Measurements from ENCODE around the gene SLC36A3.
"Not testable (repeated sequence)": the region's sequence is repeated elsewhere in the genome, so short reads cannot be mapped to it uniquely, and the experiment has no call there.

SLC36A3 gene

DNA sequence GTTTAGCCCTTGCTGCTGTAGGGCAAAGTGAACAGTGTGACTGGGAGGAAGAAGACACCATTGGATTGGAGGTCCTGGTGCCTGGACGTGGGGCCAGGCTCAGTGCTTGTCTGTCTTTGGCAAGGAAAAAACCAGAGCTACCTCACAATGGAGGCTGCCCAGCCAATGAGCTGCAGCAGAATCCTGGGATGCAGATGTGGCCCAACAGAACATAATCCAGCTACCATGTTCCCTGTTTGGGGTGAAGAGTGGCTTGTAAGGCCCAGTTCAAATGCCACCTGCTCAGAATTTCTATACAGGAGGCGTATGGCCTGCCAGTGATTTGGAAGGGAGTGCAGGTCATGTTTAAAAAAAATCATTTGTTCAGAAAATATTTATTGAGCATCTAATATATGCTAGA, at the start of gene SLC36A3:
Gene SLC36A3, minus strand, starts transcription at position 101 of the 400 bp plus-strand sequence. CDS start 412 bp downstream, outside the sequence.
- no peak for FAIRE-seq

DNA sequence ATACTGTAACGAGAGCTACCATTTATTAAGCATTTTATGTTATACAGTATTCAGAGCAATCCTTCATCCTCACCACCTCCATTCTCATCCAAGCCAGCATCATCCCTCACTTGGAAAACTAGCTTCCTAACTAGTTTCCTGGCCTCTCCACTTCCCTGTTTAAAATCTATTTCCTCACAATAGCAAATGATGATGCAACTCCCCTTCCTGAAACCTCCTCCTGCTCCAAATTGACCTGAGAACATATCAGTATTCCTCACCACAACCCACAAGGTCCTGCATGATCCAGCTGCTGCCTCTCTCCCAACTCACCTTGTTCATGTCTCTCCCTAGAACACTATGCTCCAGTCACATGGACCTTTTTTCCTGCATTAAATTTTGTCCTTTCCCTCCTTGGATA, 48.1 kb upstream of the SLC36A3 start:
- no peak for FAIRE-seq

- no peak for FAIRE-seq
Measured at GRCh38 chr5:151348789-151349188, 45.2 kb upstream of the SLC36A3 start.

GRCh38 chr5:151347369-151347768, 43.8 kb upstream of the SLC36A3 start, which contains the start of gene SLC36A2:
SLC36A2 (minus strand) TSS chr5:151347559; CDS start chr5:151347460, 99 bp downstream.
- FAIRE-seq = no peak

DNA sequence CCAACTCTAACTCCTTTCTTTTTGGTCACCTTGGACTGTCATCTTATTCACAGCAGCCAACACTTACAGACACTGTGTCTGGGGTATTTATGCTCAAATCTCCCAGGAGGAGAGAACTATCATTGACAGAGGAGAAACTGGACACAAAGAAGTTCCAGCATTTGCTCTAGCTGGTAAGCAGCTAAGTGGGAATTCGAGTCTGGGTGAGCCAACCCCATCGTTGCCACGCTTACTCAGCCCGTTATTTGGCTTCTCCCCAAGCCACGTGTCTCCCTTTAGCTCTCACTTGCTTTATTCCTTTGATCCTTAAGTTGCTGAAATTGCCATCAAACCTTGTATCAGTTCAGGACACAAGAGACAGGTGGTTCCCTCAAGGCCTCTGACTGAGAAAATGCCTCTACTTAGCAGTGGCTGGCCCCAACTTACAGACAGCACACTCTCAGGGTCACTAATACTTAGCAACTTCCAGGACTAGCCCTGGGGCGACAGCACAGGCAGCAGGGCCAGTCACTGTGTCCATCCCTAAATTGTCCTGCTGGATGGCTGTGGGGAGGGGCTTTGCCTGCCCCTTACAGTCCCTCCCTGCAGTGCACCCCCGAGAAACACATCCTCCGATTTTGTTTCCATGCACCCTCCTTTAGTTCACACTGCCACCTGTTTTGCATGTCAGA, 42.4 kb upstream of the SLC36A3 start:
- FAIRE-seq = no peak

GRCh38 chr5:151345187-151345807, 41.7 kb upstream of the SLC36A3 start:
- FAIRE-seq = no peak

- FAIRE-seq = no peak
Measured at GRCh38 chr5:151344088-151344487, 40.5 kb upstream of the SLC36A3 start.

- FAIRE-seq = no peak
Measured at GRCh38 chr5:151340004-151340403, 36.4 kb upstream of the SLC36A3 start.

DNA sequence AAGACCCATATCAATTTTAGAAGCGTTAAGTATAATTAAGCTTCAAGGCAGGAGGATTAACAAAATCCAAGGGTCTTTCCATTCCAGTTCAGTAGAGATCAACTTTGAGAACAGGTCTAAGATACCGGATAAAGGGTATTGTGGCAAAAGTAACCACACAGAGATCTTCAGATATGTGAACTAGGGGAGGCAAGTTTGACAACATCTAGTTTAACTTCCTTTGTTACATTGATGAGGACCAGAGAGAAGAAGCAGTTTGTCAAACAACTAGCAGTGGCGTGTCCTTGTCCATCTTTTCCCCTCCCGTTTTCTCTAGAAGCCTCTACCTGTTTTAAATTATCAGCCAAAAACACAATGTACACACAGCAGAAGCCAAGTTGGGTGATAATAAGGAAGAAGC, 35.2 kb upstream of the SLC36A3 start:
- FAIRE-seq = no peak

DNA sequence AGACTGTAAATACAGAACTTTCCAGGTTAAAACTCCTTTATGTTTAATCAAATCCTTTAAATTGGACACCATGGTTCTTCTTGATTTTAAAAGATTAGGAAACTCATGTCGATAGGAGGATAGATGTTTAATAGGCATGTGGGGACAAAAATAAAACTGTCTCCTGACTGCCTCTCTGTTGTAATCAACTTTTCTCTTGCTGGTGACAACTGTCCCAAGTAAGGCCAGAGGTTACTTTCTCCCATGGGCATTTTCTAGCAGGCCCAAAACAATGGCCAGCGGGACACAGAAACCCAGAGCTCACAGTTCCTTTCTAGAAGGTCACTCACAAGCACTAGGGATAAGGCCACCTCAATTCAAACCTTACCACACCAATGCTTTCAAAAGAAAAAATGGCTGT, 29.3 kb upstream of the SLC36A3 start:
- FAIRE-seq = no peak

GRCh38 chr5:151328734-151329133, 25.2 kb upstream of the SLC36A3 start:
- FAIRE-seq = no peak

- FAIRE-seq = no peak
Measured at GRCh38 chr5:151327585-151327984, 24.0 kb upstream of the SLC36A3 start.

GRCh38 chr5:151326266-151326665, 22.7 kb upstream of the SLC36A3 start:
- FAIRE-seq = no peak

DNA sequence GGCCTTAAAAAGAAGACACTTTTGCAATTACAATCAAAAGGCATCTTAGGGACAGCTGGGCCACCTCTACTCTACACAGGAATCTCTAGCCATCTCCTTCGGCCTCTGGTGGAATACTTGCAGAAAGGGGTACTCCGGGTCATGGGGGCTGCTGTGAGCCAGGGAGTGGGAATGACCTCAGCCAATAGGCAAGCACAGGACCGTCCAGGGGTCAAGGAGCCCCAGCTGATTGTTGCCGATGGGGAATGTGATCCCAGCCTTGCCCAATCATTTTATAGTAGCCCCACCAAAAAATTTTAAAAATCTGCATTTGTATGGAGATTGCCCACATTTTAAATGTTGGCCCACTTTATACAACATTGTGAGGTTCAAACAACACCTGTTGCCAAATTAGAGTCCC, 16.9 kb upstream of the SLC36A3 start:
- no peak for FAIRE-seq

- FAIRE-seq = no peak
Measured at GRCh38 chr5:151318850-151319732, 15.5 kb upstream of the SLC36A3 start.

GRCh38 chr5:151317871-151318270, 14.3 kb upstream of the SLC36A3 start:
- FAIRE-seq = no peak

DNA sequence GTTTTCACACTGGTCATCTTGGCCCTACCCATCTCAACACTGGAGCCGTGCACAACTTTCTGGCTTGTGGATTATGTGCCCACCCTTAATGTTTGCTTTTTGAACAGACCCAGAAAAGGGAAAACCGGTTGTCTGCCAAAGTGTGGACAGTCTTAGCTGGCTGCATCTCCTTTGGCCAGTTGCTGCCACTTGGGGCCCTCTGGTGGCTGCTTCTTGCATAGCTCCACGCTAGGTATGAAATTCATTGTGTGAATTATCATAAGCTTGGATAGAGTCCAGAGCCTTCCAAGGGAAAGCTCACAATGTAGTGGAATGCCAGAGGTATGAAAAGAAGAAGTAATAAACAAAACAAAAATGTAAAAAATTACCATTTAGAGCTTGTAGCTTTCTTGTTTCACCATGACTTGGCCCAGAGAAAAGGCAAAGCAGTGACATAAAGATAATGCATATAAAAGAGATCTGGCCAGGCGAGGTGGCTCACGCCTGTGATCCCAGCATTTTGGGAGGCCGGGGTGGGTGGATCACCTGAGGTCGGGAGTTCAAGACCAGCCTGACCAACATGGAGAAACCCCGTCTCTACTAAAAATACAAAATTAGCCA, 12.5 kb upstream of the SLC36A3 start:
- no peak for FAIRE-seq

DNA sequence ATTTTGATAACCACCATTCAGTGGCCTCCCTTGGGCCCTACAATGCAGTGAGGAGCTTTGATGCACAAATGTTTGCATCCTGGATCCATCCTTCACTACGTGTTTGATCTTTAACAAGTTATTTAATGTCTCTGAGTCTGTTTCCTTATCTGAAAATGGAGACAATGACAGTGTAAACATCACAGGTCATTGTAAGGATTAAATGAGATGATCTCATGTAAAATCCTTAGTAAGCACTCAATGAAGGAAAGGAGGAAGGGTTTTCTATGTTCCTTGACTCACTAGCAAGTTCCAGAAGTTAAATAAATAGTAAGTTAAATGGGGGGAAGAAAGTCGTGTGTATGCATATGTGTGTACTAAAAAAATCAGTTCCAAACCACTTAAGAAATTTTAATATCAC, 9.8 kb upstream of the SLC36A3 start:
- FAIRE-seq = no peak

GRCh38 chr5:151312756-151313324, 9.3 kb upstream of the SLC36A3 start:
- no peak for FAIRE-seq

GRCh38 chr5:151310932-151311331, 7.4 kb upstream of the SLC36A3 start:
- FAIRE-seq = no peak

- not testable (repeated sequence) for FAIRE-seq
Measured at GRCh38 chr5:151309821-151310220, 6.3 kb upstream of the SLC36A3 start.

DNA sequence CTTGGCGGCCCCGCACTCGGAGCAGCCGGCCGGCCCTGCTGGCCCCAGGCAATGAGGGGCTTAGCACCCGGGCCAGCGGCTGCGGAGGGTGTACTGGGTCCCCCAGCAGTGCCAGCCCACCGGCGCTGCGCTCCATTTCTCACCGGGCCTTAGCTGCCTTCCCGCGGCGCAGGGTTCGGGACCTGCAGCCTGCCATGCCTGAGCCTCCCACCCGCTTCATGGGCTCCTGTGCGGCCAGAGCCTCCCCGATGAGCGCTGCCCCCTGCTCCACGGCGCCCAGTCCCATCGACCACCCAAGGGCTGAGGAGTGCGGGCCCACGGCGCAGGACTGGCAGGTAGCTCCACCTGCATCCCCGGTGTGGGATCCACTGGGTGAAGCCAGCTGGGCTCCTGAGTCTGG, 5.7 kb upstream of the SLC36A3 start:
- FAIRE-seq = not testable (repeated sequence)

All from colon (tissue), 2 donors.